GM12878 (cell line): ENCODE data around the gene TRIM63. TPM values are rescaled to one million over a fixed set of nuclear protein-coding genes. Genes with fewer than 3 reads are reported as not detected.

ENCODE experiments used
- CEBPB ChIP-seq, 2 experiments: fragments of 150-350 bp in 1 of 2; IDR thresholded peaks; 2 replicates each; pipeline ENCODE4 v1.6.1; 2012 to 2014; ENCODE audit warnings: low read depth in 2 of 2, low read length in 2 of 2, borderline replicate concordance in 1 of 2, inconsistent platforms in 1 of 2
- CTCF ChIP-seq, 3 experiments: IDR thresholded peaks in 2 of 3; conservative IDR thresholded peaks in 1 of 3; 2 replicates each; pipeline ENCODE4 v1.5.1; 2011; ENCODE audit warnings: low read depth in 3 of 3, low read length in 3 of 3, mild to moderate bottlenecking in 3 of 3, control low read depth in 2 of 3, moderate library complexity in 2 of 3, inconsistent platforms in 1 of 3, mixed read lengths in 1 of 3; ENCODE audit not compliant: control insufficient read depth in 2 of 3, insufficient read depth in 1 of 3; ENCODE audit errors: extremely low read depth in 1 of 3
- FOXM1 ChIP-seq: IDR thresholded peaks from 2 replicates; pipeline ENCODE4 v1.6.1; 2012; ENCODE audit warnings: low read depth, mild to moderate bottlenecking, inconsistent platforms, low read length, moderate library complexity
- NBN ChIP-seq: fragments of 450-650 bp; IDR thresholded peaks from 2 replicates; pipeline ENCODE4 v1.6.1; 2016
- SP1 ChIP-seq: IDR thresholded peaks from one replicate; pipeline ENCODE4 v1.6.1; 2011; ENCODE audit warnings: low read depth, low read length
- TARDBP ChIP-seq: IDR thresholded peaks from 2 replicates; pipeline ENCODE4 v1.6.1; 2016; ENCODE audit warnings: borderline replicate concordance
- YY1 ChIP-seq: IDR thresholded peaks from 2 replicates; pipeline ENCODE4 v1.6.1; 2011; ENCODE audit warnings: low read depth, mild to moderate bottlenecking, low read length
- ZSCAN29 ChIP-seq: fragments of 450-650 bp; IDR thresholded peaks from 2 replicates; pipeline ENCODE4 v1.6.1; 2017; ENCODE audit warnings: mild to moderate bottlenecking, moderate library complexity
- polyA plus RNA-seq, 11 experiments: library from polyadenylated mRNA; depleted of rRNA in 4 of 11; unstranded in 6 of 11; stranded (reverse) in 5 of 11; fragments of >200 nt; fragmentation: Nextera tagmentation in 4 of 11; fragmentation: Illumina TruSeq in 1 of 11; extraction: Ambion mirVana in 4 of 11; extraction: Trizol in 1 of 11; gene quantifications; 1 replicate in 1 of 11; 2 replicates in 10 of 11; pipeline versions ENCODE4 v1.2.1 to v1.2.3, GENCODE V29; 2011 to 2016; ENCODE audit warnings: inconsistent platforms in 2 of 11, missing spikeins in 2 of 11, low read depth in 1 of 11
- total RNA-seq, 4 experiments: library from RNA; depleted of rRNA in 3 of 4; stranded (reverse); fragments of >200 nt in 3 of 4; fragmentation: Illumina TruSeq in 1 of 4; extraction: Trizol in 1 of 4; gene quantifications; 2 replicates each; pipeline versions ENCODE4 v1.2.1 to v1.2.3, GENCODE V29; 2013 to 2021
- TF ChIP-seq, protein P1 (sequence below): fragments of 450-650 bp; IDR thresholded peaks from 2 replicates; pipeline ENCODE4 v1.6.1; 2016; ENCODE audit warnings: mild to moderate bottlenecking

TRIM63 gene
- total and polyA plus RNA-seq, 10 of the 15 experiments (the other 5 are each of a cell fraction or from before 2014, with no cell fraction given) = not detected

- TF ChIP-seq SP1 = no peak
- TF ChIP-seq TARDBP = no peak
- no peak for TF ChIP-seq YY1
- TF ChIP-seq FOXM1 = no peak
- TF ChIP-seq, protein P1, sequence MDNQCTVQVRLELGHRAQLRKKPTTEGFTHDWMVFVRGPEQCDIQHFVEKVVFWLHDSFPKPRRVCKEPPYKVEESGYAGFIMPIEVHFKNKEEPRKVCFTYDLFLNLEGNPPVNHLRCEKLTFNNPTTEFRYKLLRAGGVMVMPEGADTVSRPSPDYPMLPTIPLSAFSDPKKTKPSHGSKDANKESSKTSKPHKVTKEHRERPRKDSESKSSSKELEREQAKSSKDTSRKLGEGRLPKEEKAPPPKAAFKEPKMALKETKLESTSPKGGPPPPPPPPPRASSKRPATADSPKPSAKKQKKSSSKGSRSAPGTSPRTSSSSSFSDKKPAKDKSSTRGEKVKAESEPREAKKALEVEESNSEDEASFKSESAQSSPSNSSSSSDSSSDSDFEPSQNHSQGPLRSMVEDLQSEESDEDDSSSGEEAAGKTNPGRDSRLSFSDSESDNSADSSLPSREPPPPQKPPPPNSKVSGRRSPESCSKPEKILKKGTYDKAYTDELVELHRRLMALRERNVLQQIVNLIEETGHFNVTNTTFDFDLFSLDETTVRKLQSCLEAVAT = no peak
- TF ChIP-seq ZSCAN29 = no peak
- no peak for TF ChIP-seq CEBPB (IDR thresholded peaks at IDR 0.05; ENCODE audit: borderline replicate concordance in 1 of 2, low read depth in 2 of 2, low read length in 2 of 2)
- TF ChIP-seq NBN = no peak
- no peak for TF ChIP-seq CTCF (IDR thresholded peaks at IDR 0.05 in 2 of 3, conservative IDR thresholded peaks at IDR 0.05 in 1 of 3; ENCODE audit: control insufficient read depth in 2 of 3, extremely low read depth in 1 of 3, insufficient read depth in 1 of 3, low read depth in 3 of 3, low read length in 3 of 3)
These were observed 14.0 kb upstream of the TRIM63 start (continued) for GRCh38 chr1:26081267-26082019.
